Progenitor cell of endocrine pancreas (in vitro differentiated cells): ENCODE results near the gene NFE2L2. TPM values are rescaled to one million over a fixed set of nuclear protein-coding genes. Genes with fewer than 3 reads are reported as not detected.

Source experiments
- DNase-seq: peaks from one replicate; pipeline ENCODE4 v3.0.0; 2021; ENCODE audit warnings: low spot score; ENCODE audit not compliant: unreplicated experiment
- H3K27ac Mint-ChIP-seq: 2 replicates; pipeline ENCODE4 v1.8.0; 2021; ENCODE audit warnings: mild to moderate bottlenecking, moderate library complexity, mixed read lengths
- H3K27me3 Mint-ChIP-seq: 2 replicates; pipeline ENCODE4 v1.8.0; 2021; ENCODE audit warnings: mixed read lengths
- H3K36me3 Mint-ChIP-seq: 2 replicates; pipeline ENCODE4 v1.8.0; 2022; ENCODE audit warnings: mixed read lengths; ENCODE audit not compliant: insufficient read depth
- H3K4me1 Mint-ChIP-seq: 2 replicates; pipeline ENCODE4 v1.8.0; 2021; ENCODE audit warnings: low read depth, mixed read lengths
- H3K4me3 Mint-ChIP-seq: 2 replicates; pipeline ENCODE4 v1.8.0; 2021; ENCODE audit warnings: low read depth, mild to moderate bottlenecking, moderate library complexity, mixed read lengths
- H3K9me3 Mint-ChIP-seq: 2 replicates; pipeline ENCODE4 v1.8.0; 2021; ENCODE audit warnings: low read depth, mixed read lengths
- total RNA-seq: library from RNA; stranded (reverse); gene quantifications from 2 replicates; pipeline ENCODE4 v1.2.1, GENCODE V29; 2021
- TF ChIP-seq, protein P1 (sequence below): fragments of 200-600 bp; sonication (generic); IDR thresholded peaks from one replicate; pipeline ENCODE4 v1.5.0; 2021; ENCODE audit warnings: antibody characterized with exemption, mild to moderate bottlenecking; ENCODE audit not compliant: unreplicated experiment

The NFE2L2 gene
- total RNA-seq, 1 donor from 2014 or later: 59.1 TPM

DNA sequence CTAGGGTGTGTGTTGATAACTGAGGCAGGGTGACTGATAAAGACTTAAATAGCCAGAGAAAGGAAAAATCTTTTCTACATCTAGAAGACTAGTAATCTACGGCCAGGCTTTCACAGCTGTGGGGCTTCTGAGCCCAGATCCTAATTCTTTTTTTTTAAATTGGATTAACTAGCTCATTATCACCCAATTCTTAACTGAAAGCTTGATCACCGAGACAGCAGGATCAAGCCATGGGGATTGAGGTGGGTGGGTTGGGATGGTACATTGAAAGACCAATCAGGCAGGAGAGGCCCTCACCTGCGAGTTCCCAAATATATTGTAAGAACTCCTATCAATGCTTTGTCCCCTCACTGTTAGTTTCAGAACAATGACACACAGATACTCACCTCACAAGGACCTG lies 20.0 kb upstream of the NFE2L2 start:
- Mint-ChIP-seq H3K9me3 (no peaks in the 10 kb centered on the region), H3K4me1 (peaks cover 32% of the 10 kb centered on the region), H3K36me3 (no peaks in the 10 kb centered on the region), H3K27ac (no peak overlapping the region), H3K4me3 (no peak overlapping the region), H3K27me3 (no peaks in the 10 kb centered on the region)
- TF ChIP-seq, protein P1, sequence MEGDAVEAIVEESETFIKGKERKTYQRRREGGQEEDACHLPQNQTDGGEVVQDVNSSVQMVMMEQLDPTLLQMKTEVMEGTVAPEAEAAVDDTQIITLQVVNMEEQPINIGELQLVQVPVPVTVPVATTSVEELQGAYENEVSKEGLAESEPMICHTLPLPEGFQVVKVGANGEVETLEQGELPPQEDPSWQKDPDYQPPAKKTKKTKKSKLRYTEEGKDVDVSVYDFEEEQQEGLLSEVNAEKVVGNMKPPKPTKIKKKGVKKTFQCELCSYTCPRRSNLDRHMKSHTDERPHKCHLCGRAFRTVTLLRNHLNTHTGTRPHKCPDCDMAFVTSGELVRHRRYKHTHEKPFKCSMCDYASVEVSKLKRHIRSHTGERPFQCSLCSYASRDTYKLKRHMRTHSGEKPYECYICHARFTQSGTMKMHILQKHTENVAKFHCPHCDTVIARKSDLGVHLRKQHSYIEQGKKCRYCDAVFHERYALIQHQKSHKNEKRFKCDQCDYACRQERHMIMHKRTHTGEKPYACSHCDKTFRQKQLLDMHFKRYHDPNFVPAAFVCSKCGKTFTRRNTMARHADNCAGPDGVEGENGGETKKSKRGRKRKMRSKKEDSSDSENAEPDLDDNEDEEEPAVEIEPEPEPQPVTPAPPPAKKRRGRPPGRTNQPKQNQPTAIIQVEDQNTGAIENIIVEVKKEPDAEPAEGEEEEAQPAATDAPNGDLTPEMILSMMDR: no peak
- DNase-seq: no peak

DNA sequence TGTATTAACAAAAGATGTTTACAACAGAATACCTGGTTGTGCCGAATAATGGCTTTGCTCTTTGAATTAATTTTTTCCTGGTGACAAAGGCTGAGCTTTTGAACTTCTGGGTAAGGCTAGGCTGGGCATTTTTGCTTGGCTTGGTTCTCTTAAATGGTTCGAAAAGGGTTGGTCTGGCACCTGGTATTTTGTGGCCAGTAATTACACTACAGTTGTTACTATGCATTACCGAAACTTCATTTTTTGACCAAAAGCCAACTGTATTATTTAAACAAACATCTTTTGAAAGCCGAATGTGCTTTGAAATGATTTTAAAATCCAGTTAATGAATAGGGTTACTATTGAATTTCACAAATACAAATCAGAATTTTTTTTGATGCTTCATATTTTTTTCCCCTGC lies 19.4 kb upstream of the NFE2L2 start:
- TF ChIP-seq, protein P1: no peak

GRCh38 chr2:177282787-177283572 lies 18.5 kb upstream of the NFE2L2 start:
- Mint-ChIP-seq H3K4me1 (peaks cover 32% of the 10 kb centered on the region), H3K36me3 (no peaks in the 10 kb centered on the region), H3K9me3 (no peaks in the 10 kb centered on the region), H3K27me3 (no peaks in the 10 kb centered on the region), H3K4me3 (no peak overlapping the region), H3K27ac (no peak overlapping the region)
- DNase-seq: no peak
- TF ChIP-seq, protein P1: no peak

More for the DNA sequence above, 19.4 kb upstream of the NFE2L2 start:
- no peaks in the 10 kb centered on the region for H3K36me3 Mint-ChIP-seq
- no peaks in the 10 kb centered on the region for H3K27me3 Mint-ChIP-seq
- no peak overlapping the region for H3K27ac Mint-ChIP-seq
- no peak overlapping the region for H3K4me3 Mint-ChIP-seq
- H3K4me1 Mint-ChIP-seq: peaks cover 32% of the 10 kb centered on the region
- no peaks in the 10 kb centered on the region for H3K9me3 Mint-ChIP-seq
- no peak for DNase-seq

DNA sequence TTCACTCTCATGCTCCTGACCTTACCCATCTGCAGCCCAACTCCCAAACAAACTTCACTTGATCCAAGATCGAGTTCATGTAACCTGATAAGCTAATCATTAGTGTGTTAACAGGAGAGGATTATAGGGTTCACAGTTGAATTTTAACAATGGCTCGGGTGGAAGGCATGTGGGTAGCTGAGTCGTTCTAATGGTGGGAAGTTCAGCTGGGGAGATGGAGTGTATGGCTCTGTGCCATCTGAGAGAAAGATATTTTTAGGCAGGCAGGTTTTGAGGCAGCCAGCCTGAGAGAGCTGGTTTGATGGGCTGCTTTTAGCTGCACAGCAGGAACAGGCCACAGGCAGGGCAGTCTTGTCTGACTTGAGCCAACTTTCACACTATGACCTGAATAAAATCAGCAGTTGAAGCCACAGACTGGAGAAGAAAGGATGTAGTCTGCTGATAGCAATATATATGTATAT lies 17.7 kb upstream of the NFE2L2 start:
- no peaks in the 10 kb centered on the region for H3K27me3 Mint-ChIP-seq
- peaks cover 32% of the 10 kb centered on the region for H3K4me1 Mint-ChIP-seq
- H3K36me3 Mint-ChIP-seq: no peaks in the 10 kb centered on the region
- H3K9me3 Mint-ChIP-seq: no peaks in the 10 kb centered on the region
- TF ChIP-seq, protein P1: no peak
- peak overlapping the region; percentile 9 for H3K27ac Mint-ChIP-seq
- DNase-seq: no peak
- no peak overlapping the region for H3K4me3 Mint-ChIP-seq

DNA sequence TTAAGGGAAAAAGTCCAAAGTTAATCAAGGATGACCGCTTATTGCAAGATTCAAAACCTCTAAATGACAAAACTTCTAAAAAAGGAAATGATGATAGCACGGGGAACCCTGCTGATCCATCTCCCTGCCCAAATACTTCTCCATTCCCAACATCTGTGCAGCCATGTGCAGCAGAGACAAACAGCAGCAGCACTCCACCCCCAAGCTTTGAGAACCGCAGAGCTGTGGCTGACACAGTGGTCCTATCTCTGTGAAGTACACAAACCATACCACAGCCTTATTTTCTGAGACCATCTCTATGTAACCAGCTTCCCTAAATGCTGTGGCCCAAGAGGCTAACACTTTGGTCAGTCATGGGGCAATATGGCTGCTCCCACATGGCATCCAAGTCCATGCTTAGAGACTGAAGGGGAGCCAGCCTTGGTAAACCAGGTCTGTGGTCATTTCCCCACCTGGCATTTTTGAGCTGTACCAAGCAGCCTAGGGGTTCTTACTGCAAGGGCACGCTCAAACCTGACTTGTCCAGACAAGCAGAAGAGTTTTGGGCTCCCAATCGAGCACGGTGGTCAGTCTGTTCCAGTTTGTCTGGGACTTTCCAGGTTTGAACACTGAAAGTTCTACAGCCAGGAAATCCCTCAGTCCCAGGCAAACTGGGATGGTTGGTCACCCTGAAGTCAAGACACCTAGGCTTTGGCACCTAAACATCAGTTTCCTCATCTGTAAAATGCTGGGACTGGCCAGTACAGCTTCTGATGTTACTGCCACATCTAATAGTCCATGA lies 17.1 kb upstream of the NFE2L2 start:
- Mint-ChIP-seq H3K27me3 (no peaks in the 10 kb centered on the region), H3K4me3 (no peak overlapping the region), H3K27ac (no peak overlapping the region), H3K4me1 (peaks cover 32% of the 10 kb centered on the region), H3K36me3 (no peaks in the 10 kb centered on the region), H3K9me3 (no peaks in the 10 kb centered on the region)
- DNase-seq: no peak
- TF ChIP-seq, protein P1: no peak
